Mesenchymal stem cell (in vitro differentiated cells and primary cell): ENCODE data around the gene KCNA1.

Experiments used
- DNase-seq: peaks from one replicate; pipeline ENCODE4 v3.0.0-alpha.2; 2013
- H2AFZ ChIP-seq: one replicate; pipeline ENCODE4 v1.6.1; 2013; ENCODE audit warnings: low read depth, mild to moderate bottlenecking, control low read depth, inconsistent platforms, low read length, moderate library complexity
- H2AK5ac ChIP-seq: 2 replicates; pipeline ENCODE4 v1.6.1; 2013; ENCODE audit warnings: low read length, moderate library complexity, mild to moderate bottlenecking, inconsistent platforms; ENCODE audit not compliant: severe bottlenecking
- H2BK120ac ChIP-seq: one replicate; pipeline ENCODE4 v1.6.1; 2013; ENCODE audit warnings: low read depth, mild to moderate bottlenecking, inconsistent platforms, low read length, moderate library complexity
- H2BK12ac ChIP-seq, 2 experiments: one replicate each; pipeline ENCODE4 v1.6.1; 2013; ENCODE audit warnings: inconsistent platforms in 2 of 2, low read length in 2 of 2, mild to moderate bottlenecking in 2 of 2, moderate library complexity in 2 of 2, control low read depth in 1 of 2
- H2BK15ac ChIP-seq: one replicate; pipeline ENCODE4 v1.6.1; 2013; ENCODE audit warnings: mild to moderate bottlenecking, low read depth, inconsistent platforms; ENCODE audit not compliant: poor library complexity, severe bottlenecking
- H2BK5ac ChIP-seq: 2 replicates; pipeline ENCODE4 v1.6.1; 2013; ENCODE audit warnings: low read depth, mild to moderate bottlenecking, low read length, control low read depth, inconsistent platforms; ENCODE audit not compliant: poor library complexity, severe bottlenecking
- H3K14ac ChIP-seq, 2 experiments: one replicate each; pipeline ENCODE4 v1.6.1; 2013; ENCODE audit warnings: inconsistent platforms in 2 of 2, low read length in 2 of 2, control low read depth in 1 of 2, mild to moderate bottlenecking in 1 of 2, moderate library complexity in 1 of 2
- H3K18ac ChIP-seq, 2 experiments: one replicate each; pipeline ENCODE4 v1.6.1; 2013; ENCODE audit warnings: inconsistent platforms in 2 of 2, low read length in 2 of 2, control low read depth in 1 of 2, low read depth in 1 of 2, mild to moderate bottlenecking in 1 of 2
- H3K23ac ChIP-seq, 2 experiments: one replicate each; pipeline ENCODE4 v1.6.1; 2013; ENCODE audit warnings: inconsistent platforms in 2 of 2, low read length in 2 of 2, mild to moderate bottlenecking in 2 of 2, moderate library complexity in 2 of 2, control low read depth in 1 of 2
- H3K27ac ChIP-seq: 2 replicates; pipeline ENCODE4 v1.5.1; 2013; ENCODE audit warnings: mild to moderate bottlenecking, moderate library complexity, low read length, control low read depth, inconsistent platforms; ENCODE audit not compliant: poor library complexity, severe bottlenecking
- H3K27me3 ChIP-seq, 2 experiments: 2 replicates each; pipeline versions ENCODE4 v1.6.1 to v1.7.0; 2013; ENCODE audit warnings: low read length in 2 of 2, mild to moderate bottlenecking in 2 of 2, moderate library complexity in 2 of 2, control low read depth in 1 of 2, inconsistent platforms in 1 of 2; ENCODE audit not compliant: control insufficient read depth in 1 of 2, insufficient read depth in 1 of 2
- H3K36me3 ChIP-seq, 2 experiments: 2 replicates each; pipeline versions ENCODE4 v1.6.1 to v1.7.0; 2013; ENCODE audit warnings: low read length in 2 of 2, control low read depth in 1 of 2, inconsistent platforms in 1 of 2, low read depth in 1 of 2, mild to moderate bottlenecking in 1 of 2; ENCODE audit not compliant: insufficient read depth in 2 of 2, control insufficient read depth in 1 of 2
- H3K4ac ChIP-seq, 2 experiments: one replicate each; pipeline ENCODE4 v1.6.1; 2013; ENCODE audit warnings: inconsistent platforms in 2 of 2, low read length in 2 of 2, mild to moderate bottlenecking in 2 of 2, moderate library complexity in 2 of 2, control low read depth in 1 of 2, low read depth in 1 of 2
- H3K4me1 ChIP-seq: 2 replicates; pipeline ENCODE4 v1.6.1; 2013; ENCODE audit warnings: low read depth, low read length, control low read depth; ENCODE audit not compliant: control insufficient read depth, insufficient read depth
- H3K4me2 ChIP-seq: 2 replicates; pipeline ENCODE4 v1.6.1; 2013; ENCODE audit warnings: low read length, mild to moderate bottlenecking, inconsistent platforms; ENCODE audit not compliant: poor library complexity, severe bottlenecking
- H3K4me3 ChIP-seq, 2 experiments: 2 replicates each; pipeline versions ENCODE4 v1.5.1 to v1.7.0; 2013; ENCODE audit warnings: low read length in 2 of 2, mild to moderate bottlenecking in 2 of 2, control low read depth in 1 of 2, low read depth in 1 of 2; ENCODE audit not compliant: insufficient read depth in 1 of 2
- H3K79me1 ChIP-seq: replicated peaks from 2 replicates; pipeline ENCODE4 v1.6.1; 2013; ENCODE audit warnings: mild to moderate bottlenecking, control low read depth, low read length, inconsistent platforms; ENCODE audit not compliant: poor library complexity, severe bottlenecking
- H3K9ac ChIP-seq: 2 replicates; pipeline ENCODE4 v1.7.0; 2013; ENCODE audit warnings: mild to moderate bottlenecking, low read length, moderate library complexity
- H3K9me3 ChIP-seq: 2 replicates; pipeline ENCODE4 v1.7.0; 2013; ENCODE audit warnings: mild to moderate bottlenecking, low read length; ENCODE audit not compliant: control insufficient read depth
- H4K8ac ChIP-seq: one replicate; pipeline ENCODE4 v1.6.1; 2013; ENCODE audit warnings: inconsistent platforms, mild to moderate bottlenecking, low read length, moderate library complexity
- H4K91ac ChIP-seq: one replicate; pipeline ENCODE4 v1.6.1; 2013; ENCODE audit warnings: mild to moderate bottlenecking, low read length, inconsistent platforms
- WGBS: methylation state at CpG from one replicate; pipeline ENCODE4 v1.1.7; 2013; ENCODE audit warnings: mixed read lengths; 5-methylcytosine and 5-hydroxymethylcytosine counted together

KCNA1 gene

DNA sequence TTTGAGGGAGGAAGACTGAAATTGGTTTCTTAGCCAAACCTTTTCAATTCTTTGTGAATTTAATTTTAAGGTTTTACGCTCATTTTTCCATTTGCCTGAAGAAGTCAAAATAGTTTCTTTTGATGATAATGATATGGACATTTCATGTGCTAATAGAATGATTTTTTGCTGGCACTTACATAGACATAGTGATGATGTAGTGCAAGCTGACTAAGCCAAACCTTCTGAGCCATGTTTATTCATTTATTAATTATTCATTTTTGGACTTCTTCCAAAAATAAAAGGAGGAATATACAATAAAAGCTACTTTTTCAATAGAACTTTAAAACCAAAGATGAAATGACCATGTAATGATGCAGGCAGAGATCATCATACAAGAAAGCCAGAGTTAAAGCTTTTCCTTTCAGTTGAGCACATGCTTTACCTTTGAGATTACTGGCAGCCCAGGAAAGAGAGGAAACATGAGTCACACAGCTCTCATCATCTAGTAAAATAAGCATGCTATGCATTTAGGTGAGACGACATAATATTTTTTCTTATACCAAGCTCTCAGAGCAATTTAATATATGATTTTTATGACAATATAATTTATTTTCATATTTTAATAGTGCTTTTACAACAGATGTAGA is 24.8 kb downstream of the KCNA1 start:
- Histone ChIP-seq H3K9me3 (no peaks in the 10 kb centered on the region), H3K4me2 (no peak overlapping the region), H4K8ac (no peak overlapping the region), H2BK5ac (no peak overlapping the region), H4K91ac (no peak overlapping the region), H3K18ac (no peak overlapping the region), H3K9ac (no peak overlapping the region), H2BK12ac (no peak overlapping the region), H3K4me1 (no peaks in the 10 kb centered on the region), H3K36me3 (no peaks in the 10 kb centered on the region), H2BK15ac (no peak overlapping the region), H3K27ac (no peak overlapping the region), H3K4ac (no peak overlapping the region), H3K14ac (no peak overlapping the region), H3K79me1 (no peaks in the 10 kb centered on the region), H3K4me3 (no peak overlapping the region), H2AFZ (no peak overlapping the region), H2AK5ac (no peak overlapping the region), H3K23ac (no peak overlapping the region), H2BK120ac (no peak overlapping the region), H3K27me3 (no peaks in the 10 kb centered on the region)
- no peak for DNase-seq
- WGBS = no CpG with 5 or more reads among the region's 2 CpGs

DNA sequence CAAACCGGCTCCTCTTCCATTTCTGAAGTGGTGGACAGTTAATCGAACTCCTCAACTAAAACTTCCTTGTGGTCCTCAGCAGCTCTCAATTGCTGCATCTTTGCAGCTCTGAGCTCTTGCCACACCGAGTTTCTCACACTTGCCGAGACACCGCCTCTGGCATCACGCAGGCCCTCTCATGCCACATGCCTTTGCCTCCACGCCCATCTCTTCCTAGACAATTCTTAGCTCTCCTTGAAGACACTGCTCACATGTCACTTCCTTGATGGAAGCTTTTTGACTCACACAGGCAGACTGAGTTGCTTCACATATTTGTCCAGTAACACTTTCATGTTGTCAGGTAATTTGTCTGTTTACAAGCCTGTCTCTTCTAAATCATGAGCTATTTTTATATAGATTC is 29.2 kb downstream of the KCNA1 start:
- no peak overlapping the region for H2AK5ac ChIP-seq
- H2BK12ac ChIP-seq = no peak overlapping the region
- no peaks in the 10 kb centered on the region for H3K4me1 ChIP-seq
- H3K79me1 ChIP-seq = no peaks in the 10 kb centered on the region
- no peak overlapping the region for H3K4me2 ChIP-seq
- no peak overlapping the region for H2BK5ac ChIP-seq
- H3K9ac ChIP-seq = no peak overlapping the region
- H3K23ac ChIP-seq = no peak overlapping the region
- no peak overlapping the region for H2BK15ac ChIP-seq
- DNase-seq = no peak
- 83% methylated on average over 7 of the region's 7 CpGs for WGBS
- no peak overlapping the region for H4K91ac ChIP-seq
- H2BK120ac ChIP-seq = no peak overlapping the region
- H3K27me3 ChIP-seq = peaks cover 0 to 3% of the 10 kb centered on the region in 2 experiments
- H3K36me3 ChIP-seq = no peaks in the 10 kb centered on the region
- no peak overlapping the region for H3K4me3 ChIP-seq
- no peak overlapping the region for H3K27ac ChIP-seq
- H4K8ac ChIP-seq = no peak overlapping the region
- H2AFZ ChIP-seq = no peak overlapping the region
- H3K18ac ChIP-seq = no peak overlapping the region
- H3K14ac ChIP-seq = no peak overlapping the region
- H3K4ac ChIP-seq = no peak overlapping the region
- no peaks in the 10 kb centered on the region for H3K9me3 ChIP-seq

DNA sequence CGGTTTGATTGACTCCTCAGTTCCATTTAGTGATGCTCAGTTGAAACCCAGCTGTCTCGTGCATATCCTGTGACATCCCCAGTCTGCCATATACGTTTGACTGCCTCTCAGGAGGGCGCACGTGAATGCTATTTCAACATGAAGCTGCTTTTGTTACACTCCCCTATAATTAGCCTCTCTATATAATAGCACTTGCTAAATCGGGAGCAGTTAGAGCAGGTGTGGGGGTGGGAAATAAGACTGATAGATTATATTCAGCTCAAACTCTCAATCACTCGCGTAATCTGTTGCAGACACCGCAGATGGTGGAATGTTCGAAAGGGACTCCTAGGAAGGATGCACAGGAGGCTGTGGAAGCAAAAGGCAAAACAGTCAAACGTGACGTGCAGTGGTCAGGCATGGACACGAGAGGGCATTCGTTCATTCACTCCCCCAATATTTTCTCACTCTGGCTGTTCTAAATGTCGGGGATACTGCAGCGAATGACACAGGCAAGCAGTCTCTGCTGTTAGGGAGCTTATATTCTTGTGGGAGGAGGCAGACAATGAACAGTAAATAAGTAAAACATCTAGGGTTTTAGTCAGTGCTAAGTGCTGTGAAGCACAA is 29.8 kb downstream of the KCNA1 start:
- Histone ChIP-seq H3K4me3 (no peak overlapping the region), H3K23ac (no peak overlapping the region), H3K27me3 (peaks cover 0 to 9% of the 10 kb centered on the region in 2 experiments), H2AK5ac (no peak overlapping the region), H3K4ac (no peak overlapping the region), H3K9me3 (no peaks in the 10 kb centered on the region), H3K27ac (no peak overlapping the region), H3K9ac (no peak overlapping the region), H4K91ac (no peak overlapping the region), H3K14ac (no peak overlapping the region), H2BK15ac (no peak overlapping the region), H2BK12ac (no peak overlapping the region), H2AFZ (no peak overlapping the region), H4K8ac (no peak overlapping the region), H2BK5ac (no peak overlapping the region), H3K79me1 (no peaks in the 10 kb centered on the region), H3K4me1 (no peaks in the 10 kb centered on the region), H3K36me3 (no peaks in the 10 kb centered on the region), H2BK120ac (no peak overlapping the region), H3K4me2 (no peak overlapping the region), H3K18ac (no peak overlapping the region)
- WGBS = 89% methylated on average over 11 of the region's 16 CpGs
- no peak for DNase-seq

DNA sequence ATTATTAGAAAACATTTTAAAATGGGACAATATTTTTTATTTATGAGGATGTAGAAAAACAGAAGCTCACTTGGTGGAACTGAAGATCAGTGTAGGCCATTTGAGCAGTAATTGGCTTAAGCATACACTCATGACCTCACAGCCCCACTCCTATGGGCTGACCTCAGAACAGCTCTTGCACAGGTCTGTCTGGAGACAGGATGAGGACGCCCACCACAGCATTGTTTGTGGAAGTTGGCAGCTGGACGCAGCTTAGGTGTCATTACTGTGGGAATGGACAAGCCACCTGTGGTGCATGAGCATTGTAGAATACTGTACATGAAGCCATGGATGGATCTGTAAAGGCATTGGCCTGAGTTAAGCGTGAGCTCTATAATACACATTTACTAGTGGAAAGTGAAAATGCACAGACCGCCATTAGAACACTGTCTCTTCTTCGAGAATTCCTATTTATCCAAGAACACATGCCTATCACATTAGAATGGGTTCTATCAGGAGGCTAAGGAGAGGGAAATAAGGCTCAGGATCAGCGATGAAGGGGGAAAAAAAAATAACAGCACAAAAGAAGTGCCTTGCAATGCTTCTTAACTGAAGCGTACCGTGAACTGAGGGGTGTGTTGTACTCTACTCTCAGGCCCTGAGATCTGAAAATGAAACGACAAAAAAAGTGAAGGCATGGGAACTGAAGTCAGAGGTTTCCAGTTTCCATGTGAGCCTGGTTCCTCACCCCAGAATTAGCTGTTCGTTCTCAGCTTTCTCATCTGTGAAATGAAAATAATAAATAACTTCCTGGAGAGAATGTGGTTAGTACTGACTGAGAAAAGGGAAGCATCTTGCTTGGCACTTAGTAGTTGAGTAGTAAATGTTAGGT is 33.6 kb downstream of the KCNA1 start:
- Histone ChIP-seq H3K36me3 (no peaks in the 10 kb centered on the region), H2BK15ac (no peak overlapping the region), H2BK5ac (no peak overlapping the region), H3K4ac (no peak overlapping the region), H3K9ac (no peak overlapping the region), H4K8ac (no peak overlapping the region), H3K4me1 (no peaks in the 10 kb centered on the region), H3K27ac (no peak overlapping the region), H3K27me3 (peaks cover 0 to 9% of the 10 kb centered on the region in 2 experiments), H2BK12ac (no peak overlapping the region), H2AK5ac (no peak overlapping the region), H3K18ac (no peak overlapping the region), H3K4me2 (no peak overlapping the region), H2BK120ac (no peak overlapping the region), H3K23ac (no peak overlapping the region), H3K4me3 (no peak overlapping the region), H3K14ac (peak overlapping the region in 1 of 2 experiments; percentile 12), H2AFZ (no peak overlapping the region), H3K79me1 (no peaks in the 10 kb centered on the region), H3K9me3 (no peaks in the 10 kb centered on the region), H4K91ac (no peak overlapping the region)
- WGBS = 90% methylated on average over 6 of the region's 10 CpGs
- no peak for DNase-seq
